Adrenal gland (tissue), 12 donors: ENCODE data around the gene HCRTR2. TPM values are rescaled to one million over a fixed set of nuclear protein-coding genes. Genes with fewer than 3 reads are reported as not detected.

Source experiments
- DNase-seq, 7 donors: peaks; one replicate each; pipeline ENCODE4 v3.0.0-alpha.2; 2019 to 2020
- H3K27ac ChIP-seq, 5 donors: fragments of 200-600 bp; sonication (generic) in 4 of 5; 1 replicate in 3 of 5; 2 replicates in 2 of 5; pipeline versions ENCODE4 v1.5.1 to v1.8.0; 2016 to 2020; ENCODE audit warnings: mild to moderate bottlenecking in 1 of 5
- H3K27me3 ChIP-seq: fragments of 200-600 bp; 2 replicates; pipeline ENCODE4 v1.8.0; 2021
- H3K36me3 ChIP-seq, 2 donors: fragments of 200-600 bp; replicated peaks in 1 of 2; 1 replicate in 1 of 2; 2 replicates in 1 of 2; pipeline versions ENCODE4 v1.5.1 to v1.8.0; 2018 to 2022
- H3K4me1 ChIP-seq, 2 donors: fragments of 200-600 bp; replicated peaks in 1 of 2; 1 replicate in 1 of 2; 2 replicates in 1 of 2; pipeline versions ENCODE4 v1.5.1 to v1.8.0; 2018 to 2021
- H3K4me3 ChIP-seq, 4 donors: fragments of 200-600 bp; sonication (generic) in 3 of 4; one replicate each; pipeline ENCODE4 v1.5.1; 2016 to 2018
- H3K9me3 ChIP-seq, 3 donors: fragments of 200-600 bp; sonication (generic) in 1 of 3; replicated peaks in 1 of 3; 1 replicate in 2 of 3; 2 replicates in 1 of 3; pipeline versions ENCODE4 v1.5.1 to v1.8.0; 2016 to 2021
- POLR2A ChIP-seq, 2 donors: fragments of 450-650 bp; IDR thresholded peaks; one replicate each; pipeline ENCODE4 v1.6.1; 2017; ENCODE audit warnings: antibody characterized with exemption in 2 of 2, mild to moderate bottlenecking in 2 of 2, moderate library complexity in 1 of 2
- WGBS, 4 donors: extraction: QIAGEN DNeasy Blood & Tissue Kit in 2 of 4; methylation state at CpG; one replicate each; pipeline versions ENCODE4 v1.1.5 to v1.1.7; 2013 to 2017; 5-methylcytosine and 5-hydroxymethylcytosine counted together
- intact Hi-C, 2 donors: fragments of 100-400 bp; cut with DNase I; formaldehyde crosslinking; loops; one replicate each; pipeline versions ENCODE4 v1.14.1 to v1.15.0; 2022 to 2023
- polyA plus RNA-seq, 3 donors: library from polyadenylated mRNA; stranded (reverse); fragments of 200-250 nt in 2 of 3; fragments of 350-450 nt in 1 of 3; fragmentation: Illumina TruSeq in 1 of 3; extraction: RNeasy Lipid Tissue Mini Kit (QIAGEN cat#74804) in 1 of 3; gene quantifications; one replicate each; pipeline ENCODE4 v1.2.3, GENCODE V29; 2013 to 2014
- total RNA-seq, 9 donors: library from RNA; depleted of rRNA in 4 of 9; stranded (reverse); fragments of >200 nt in 4 of 9; fragments of 120-200 nt in 1 of 9; fragmentation: NEBNext Ultra II Directional in 1 of 9; extraction: Animal tissue kit (Norgen Biotek cat#: 25700) in 1 of 9; gene quantifications; one replicate each; pipeline versions ENCODE4 v1.1.0 to v1.2.4, GENCODE V29; 2013 to 2023
- TF ChIP-seq, protein P1 (sequence below), 6 experiments: fragments of 450-650 bp in 4 of 6; fragments of 200-600 bp in 2 of 6; sonication (generic) in 1 of 6; IDR thresholded peaks; 1 replicate in 5 of 6; 2 replicates in 1 of 6; pipeline versions ENCODE4 v1.5.1 to v1.8.0; 2016 to 2021; ENCODE audit warnings: antibody characterized with exemption in 6 of 6, mild to moderate bottlenecking in 2 of 6, moderate library complexity in 1 of 6
- donor health status: healthy with polysubstance abuse.
- donor health status: Bipolar disorder and iron deficiency.
- donor health status: DM: yes; HTN: yes; CAD: no.
- donor health status: DM: no; HTN: no; CAD: no.
- donor health status: DM: no; HTN: no; CAD: no.
- donor health status: DM: yes; HTN: yes; CAD: no.

Gene HCRTR2
- total and polyA plus RNA-seq, 12 donors, result 0.03 to 4.8 (median 0.41) TPM; not detected in 9

DNA sequence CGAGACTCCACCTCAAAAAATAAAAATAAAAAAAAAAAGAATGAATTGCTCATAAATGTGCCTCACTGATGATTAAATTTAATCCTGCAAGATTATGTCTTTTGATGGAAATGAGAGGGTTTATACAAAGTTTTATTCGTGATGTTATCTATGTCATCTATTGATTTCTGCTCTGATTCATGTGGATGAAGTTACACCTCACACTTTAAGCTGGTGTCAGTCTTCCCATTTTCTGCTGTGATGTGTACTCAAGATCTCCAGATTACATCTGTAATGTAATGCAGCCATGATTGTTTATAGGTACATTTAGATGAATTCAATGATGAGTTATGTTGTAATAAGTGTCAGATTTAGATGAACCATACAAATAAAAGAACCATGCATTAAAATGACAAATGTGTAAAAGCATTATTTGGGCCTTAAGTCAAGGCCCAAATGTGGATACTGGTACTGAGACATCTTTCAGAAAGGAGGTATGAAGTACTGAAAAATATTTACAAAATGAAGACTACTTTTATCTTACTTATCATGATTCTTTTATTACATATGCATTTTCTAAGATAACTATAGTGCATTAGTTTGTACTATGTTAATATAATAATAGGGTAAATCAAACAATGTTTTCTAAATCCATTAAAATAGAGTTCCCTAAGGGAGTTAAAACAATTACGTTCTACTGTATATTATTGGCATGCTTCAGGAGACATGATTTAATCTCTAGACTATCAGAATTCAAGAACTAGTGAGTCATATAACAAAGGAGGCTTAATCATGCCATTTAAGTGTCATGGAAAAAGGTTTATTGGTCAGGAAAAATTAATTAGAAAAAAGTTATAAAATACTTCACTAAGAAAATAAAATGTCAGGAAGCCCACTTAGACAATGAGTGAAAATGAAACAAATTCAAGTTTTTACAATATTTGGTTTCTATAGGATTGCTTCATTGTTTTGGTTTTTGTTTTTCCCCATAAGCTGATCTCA is 34.5 kb downstream of the HCRTR2 start:
- Histone ChIP-seq H3K36me3 (no peaks in the 10 kb centered on the region), H3K27ac (no peak overlapping the region), H3K4me3 (no peak overlapping the region), H3K9me3 (no peaks in the 10 kb centered on the region), H3K27me3 (no peaks in the 10 kb centered on the region), H3K4me1 (no peaks in the 10 kb centered on the region)
- TF ChIP-seq, protein P1, sequence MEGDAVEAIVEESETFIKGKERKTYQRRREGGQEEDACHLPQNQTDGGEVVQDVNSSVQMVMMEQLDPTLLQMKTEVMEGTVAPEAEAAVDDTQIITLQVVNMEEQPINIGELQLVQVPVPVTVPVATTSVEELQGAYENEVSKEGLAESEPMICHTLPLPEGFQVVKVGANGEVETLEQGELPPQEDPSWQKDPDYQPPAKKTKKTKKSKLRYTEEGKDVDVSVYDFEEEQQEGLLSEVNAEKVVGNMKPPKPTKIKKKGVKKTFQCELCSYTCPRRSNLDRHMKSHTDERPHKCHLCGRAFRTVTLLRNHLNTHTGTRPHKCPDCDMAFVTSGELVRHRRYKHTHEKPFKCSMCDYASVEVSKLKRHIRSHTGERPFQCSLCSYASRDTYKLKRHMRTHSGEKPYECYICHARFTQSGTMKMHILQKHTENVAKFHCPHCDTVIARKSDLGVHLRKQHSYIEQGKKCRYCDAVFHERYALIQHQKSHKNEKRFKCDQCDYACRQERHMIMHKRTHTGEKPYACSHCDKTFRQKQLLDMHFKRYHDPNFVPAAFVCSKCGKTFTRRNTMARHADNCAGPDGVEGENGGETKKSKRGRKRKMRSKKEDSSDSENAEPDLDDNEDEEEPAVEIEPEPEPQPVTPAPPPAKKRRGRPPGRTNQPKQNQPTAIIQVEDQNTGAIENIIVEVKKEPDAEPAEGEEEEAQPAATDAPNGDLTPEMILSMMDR (IDR thresholded peaks at IDR 0.05), result no peak
- no peak for TF ChIP-seq POLR2A (IDR thresholded peaks at IDR 0.05)
- 64 to 76% (median 70%) methylated on average over 3 of the region's 3 CpGs for WGBS, 4 donors
- DNase-seq, result no peak
- intact Hi-C loops, result no loop called here

DNA sequence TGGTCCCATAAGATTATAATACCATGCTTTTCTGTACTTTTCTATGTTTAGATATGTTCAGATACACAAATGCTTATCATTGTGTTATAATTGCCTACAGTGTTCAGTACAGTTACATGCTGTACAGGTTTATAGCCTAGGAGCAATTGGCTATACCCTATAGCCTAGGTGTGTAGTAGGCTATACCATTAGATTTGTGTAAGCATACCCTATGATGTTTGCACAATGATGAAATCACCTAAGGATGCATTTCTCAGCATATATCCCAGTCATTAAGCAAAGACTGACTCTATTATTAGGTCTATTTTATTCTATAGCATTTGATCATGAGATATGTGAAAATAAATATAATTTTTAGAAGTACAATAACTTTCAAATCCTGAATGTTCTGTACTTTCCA is 36.6 kb downstream of the HCRTR2 start:
- intact Hi-C loops, result no loop called here
- Histone ChIP-seq H3K36me3 (no peaks in the 10 kb centered on the region), H3K27me3 (no peaks in the 10 kb centered on the region), H3K4me1 (no peaks in the 10 kb centered on the region), H3K27ac (no peak overlapping the region), H3K4me3 (no peak overlapping the region), H3K9me3 (no peaks in the 10 kb centered on the region)
- TF ChIP-seq, protein P1 (IDR thresholded peaks at IDR 0.05), result no peak
- no peak for TF ChIP-seq POLR2A (IDR thresholded peaks at IDR 0.05)
- DNase-seq, result no peak

DNA sequence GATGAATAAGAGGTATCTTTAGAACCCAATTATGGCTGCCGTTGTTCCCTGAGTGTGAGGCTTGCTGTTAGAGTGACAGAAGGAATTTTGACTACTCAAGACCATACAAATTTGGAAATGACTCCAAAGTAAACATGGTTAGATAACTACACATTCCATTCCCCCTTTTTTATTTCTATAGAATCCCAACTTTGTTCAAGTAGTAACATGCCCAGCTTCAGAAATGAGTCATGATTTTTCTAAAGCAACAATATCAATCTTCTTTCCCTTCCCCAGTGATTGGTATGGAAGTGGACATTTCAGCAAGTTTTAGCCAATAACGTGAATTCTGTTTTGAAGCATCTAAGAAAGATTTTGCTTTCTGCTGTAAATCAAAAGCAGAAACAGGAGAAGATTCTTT is 37.8 kb downstream of the HCRTR2 start:
- intact Hi-C loops, result no loop called here
- 40 to 53% (median 51%) methylated on average over 2 of the region's 2 CpGs for WGBS, 4 donors
- H3K27me3 ChIP-seq, result no peaks in the 10 kb centered on the region
- H3K36me3 ChIP-seq, result no peaks in the 10 kb centered on the region
- no peaks in the 10 kb centered on the region for H3K4me1 ChIP-seq
- no peaks in the 10 kb centered on the region for H3K9me3 ChIP-seq
- TF ChIP-seq, protein P1 (IDR thresholded peaks at IDR 0.05), result no peak
- TF ChIP-seq POLR2A (IDR thresholded peaks at IDR 0.05), result no peak
- H3K27ac ChIP-seq, result no peak overlapping the region
- no peak for DNase-seq
- H3K4me3 ChIP-seq, result no peak overlapping the region

DNA sequence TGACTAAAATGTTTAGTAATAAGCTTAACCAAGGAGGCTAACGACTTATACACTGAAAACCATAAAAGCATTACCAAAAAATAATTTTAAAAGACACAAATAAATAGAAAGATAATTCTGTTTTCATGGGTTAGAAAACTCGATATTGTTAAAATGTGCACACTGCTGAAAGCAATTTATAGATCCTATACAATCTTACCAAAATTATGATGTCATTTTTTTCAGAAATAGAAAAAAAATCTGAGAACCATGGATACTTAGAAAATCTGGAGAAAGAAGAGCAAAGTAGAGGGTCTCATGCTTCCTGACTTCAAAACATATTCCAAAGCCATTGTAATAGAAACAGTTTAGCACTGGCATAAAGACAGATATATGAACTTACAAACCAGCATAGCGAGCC is 46.6 kb downstream of the HCRTR2 start:
- no peak for TF ChIP-seq POLR2A (IDR thresholded peaks at IDR 0.05)
- TF ChIP-seq, protein P1 (IDR thresholded peaks at IDR 0.05), result no peak
- 63 to 71% (median 67%) methylated on average over 3 of the region's 3 CpGs for WGBS, 4 donors
- DNase-seq, result no peak
- Histone ChIP-seq H3K4me3 (no peak overlapping the region), H3K4me1 (no peaks in the 10 kb centered on the region), H3K36me3 (no peaks in the 10 kb centered on the region), H3K9me3 (no peaks in the 10 kb centered on the region), H3K27ac (no peak overlapping the region), H3K27me3 (no peaks in the 10 kb centered on the region)
- intact Hi-C loops, result no loop called here
